Endometrial microvascular endothelial cells (primary cell): ENCODE measurements around the gene DIP2C. TPM values are rescaled to one million over a fixed set of nuclear protein-coding genes. Genes with fewer than 3 reads are reported as not detected.
"Not testable (repeated sequence)": the region's sequence is repeated elsewhere in the genome, so short reads cannot be mapped to it uniquely, and the experiment has no call there.

Experiments used
- in situ Hi-C: cut with HindIII; loops from 2 replicates; pipeline ENCODE4 v1.10.0; 2017; ENCODE audit warnings: low sequenced_read_pairs, low pct_unique_long_range_greater_than_20kb; ENCODE audit errors: inconsistent ontology term
- total RNA-seq: library from RNA; depleted of rRNA; stranded (reverse); fragments of >200 nt; gene quantifications from one replicate; pipeline ENCODE4 v1.2.3, GENCODE V29; 2015; ENCODE audit errors: inconsistent ontology term

The DIP2C gene
- total RNA-seq, 1 donor from 2014 or later, result 3.2 TPM

DNA sequence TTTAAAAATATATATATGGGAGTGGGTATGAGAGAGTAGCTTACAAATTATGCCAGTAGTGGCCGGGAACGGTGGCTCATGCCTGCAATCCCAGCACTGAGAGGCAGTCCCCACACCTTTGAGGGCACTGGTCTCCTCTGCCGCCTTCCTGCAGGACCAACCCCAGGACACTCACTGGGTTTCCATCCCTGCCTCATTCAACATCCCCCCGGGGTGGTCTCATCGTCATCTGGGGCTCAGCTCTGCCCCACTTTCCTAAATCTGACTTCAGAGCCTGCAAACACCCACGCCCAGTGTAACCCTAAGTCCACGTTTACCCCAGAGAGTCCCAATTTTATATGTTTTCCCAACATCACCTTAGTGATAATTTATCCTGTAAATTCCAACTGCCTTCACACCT lies 96.5 kb downstream of the DIP2C start:
- in situ Hi-C loops, result no loop called here

DNA sequence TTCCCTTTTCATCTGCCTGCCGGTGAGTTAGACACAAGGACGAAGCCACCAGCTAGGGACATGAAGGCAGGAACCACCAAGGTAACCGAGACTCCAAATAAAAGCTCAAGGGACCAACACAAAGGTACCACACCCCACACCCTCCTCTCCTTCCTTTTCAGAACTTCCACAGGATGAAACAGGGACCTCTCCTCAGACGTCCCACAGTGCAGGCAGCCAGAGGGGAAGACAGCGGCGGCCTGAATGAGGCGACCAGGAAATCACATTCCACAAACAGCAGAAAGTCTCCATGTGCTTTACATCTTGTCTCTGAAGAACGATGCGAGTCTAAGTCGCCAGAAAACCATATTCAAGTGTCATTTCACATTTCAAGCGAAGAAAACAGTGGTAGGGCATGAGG lies 97.8 kb downstream of the DIP2C start:
- in situ Hi-C loops, result no loop called here

DNA sequence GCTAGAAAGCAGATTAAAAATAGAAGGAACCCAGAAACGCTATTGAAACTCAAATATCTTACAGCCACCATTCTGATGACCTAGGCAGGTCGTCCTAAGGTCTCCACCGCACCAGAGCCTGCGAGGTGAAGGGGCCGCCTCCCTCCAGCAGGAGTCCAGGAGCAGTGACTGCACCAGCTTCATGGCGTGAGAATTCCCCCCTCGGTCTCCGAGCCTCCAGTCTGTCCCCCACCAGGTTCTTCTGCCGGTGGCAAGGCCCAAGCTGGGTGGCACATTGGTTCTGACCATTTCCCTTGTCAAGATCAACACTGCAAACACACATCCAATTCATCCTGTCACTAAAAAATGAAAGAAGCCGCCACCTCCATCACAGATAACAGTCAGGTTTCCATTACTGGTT lies 98.7 kb downstream of the DIP2C start:
- in situ Hi-C loops, result no loop called here

DNA sequence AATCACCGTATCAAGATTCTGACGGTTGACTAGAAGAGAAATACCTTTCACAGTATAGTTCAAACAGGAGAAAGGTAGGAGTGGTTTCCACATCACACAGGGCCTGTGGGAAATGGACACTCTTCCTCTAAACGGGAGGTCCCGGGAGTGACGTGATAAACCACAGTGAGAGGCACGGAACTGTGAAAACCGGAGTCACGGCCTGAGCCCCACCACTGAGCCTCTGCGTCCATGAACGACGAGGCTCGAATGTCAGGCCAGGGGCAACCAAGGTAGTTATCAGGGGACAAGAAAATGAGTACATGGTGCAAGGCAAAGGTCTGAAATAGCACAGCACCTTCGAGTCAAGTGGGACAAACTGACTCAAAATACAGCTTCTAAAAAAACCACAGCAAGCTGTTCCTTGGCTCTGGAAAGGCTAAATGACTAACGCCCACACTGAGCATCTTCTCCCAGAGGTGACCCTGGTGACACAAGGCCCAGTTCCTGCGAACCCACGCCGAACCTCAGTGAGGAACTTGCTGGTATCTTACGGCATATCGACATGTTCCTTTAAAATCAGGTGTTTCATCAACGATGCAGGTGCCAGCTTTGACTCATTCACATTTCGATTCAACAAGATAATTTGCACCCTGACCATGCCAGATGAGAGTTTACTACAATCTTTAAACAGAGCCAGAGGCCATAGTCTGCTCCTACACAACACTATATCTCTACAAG lies 99.3 kb downstream of the DIP2C start:
- in situ Hi-C loops, result no loop called here

DNA sequence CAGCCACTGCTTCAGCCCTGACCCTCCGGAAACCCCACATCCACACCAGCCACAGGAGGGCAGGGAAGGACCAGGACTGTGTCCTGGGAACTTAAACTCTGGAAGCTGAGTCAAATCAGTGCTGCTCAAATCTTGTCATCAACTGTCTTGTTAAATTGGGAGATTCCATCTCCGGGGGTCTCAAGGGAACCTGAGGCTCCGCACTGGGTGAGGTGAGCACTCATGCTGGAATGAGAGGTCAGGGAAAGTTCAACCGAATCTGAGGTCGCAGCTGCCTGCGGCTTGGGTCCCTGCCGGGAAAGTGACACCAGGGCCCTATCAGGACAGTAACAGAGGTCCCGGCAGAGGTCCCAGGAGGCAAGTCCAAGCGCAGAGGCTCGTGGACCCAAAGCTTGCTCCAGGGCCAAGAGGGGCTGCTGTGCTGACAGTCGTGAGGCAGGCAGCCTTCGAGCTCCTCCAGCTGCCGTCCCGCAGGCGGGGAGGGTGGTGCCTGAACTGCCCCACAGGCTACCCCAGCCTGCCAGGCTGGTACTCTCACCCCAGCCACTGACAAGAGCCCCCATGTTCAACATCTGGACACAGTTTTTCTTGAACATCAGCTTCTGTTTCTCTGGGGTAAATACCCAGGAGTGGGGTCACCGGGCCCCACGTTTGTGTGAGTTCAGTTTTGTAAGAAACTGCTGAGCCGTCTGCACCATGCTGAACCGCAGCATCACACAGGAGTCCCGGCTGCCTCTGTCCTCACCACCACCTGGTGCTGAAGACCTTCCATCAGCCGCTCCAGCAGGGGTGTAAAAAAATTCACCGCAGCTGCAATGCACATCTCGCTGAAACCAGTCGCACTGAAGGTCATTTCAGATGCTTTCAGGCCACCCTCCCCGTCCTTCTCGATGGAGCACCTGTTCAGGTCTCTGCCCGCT lies 101.0 kb downstream of the DIP2C start:
- in situ Hi-C loops, result no loop called here

DNA sequence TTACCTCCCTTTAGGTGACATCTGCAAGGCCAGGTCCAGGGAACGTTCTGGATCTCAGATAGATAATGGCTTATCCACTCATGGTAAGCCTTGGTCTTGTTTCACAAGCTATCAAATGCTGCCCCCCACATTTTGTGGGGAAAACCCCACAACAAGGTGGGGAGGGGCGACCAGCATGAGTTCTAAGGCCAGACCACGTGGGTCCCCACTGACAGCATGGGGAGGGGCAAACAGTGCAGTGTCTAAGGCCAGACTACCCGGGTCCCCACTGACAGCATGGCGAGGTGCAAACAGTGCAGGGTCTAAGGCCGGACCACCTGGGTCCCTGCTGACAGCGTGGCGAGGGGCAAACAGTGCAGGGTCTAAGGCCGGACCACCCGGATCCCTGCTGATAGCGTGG lies 102.8 kb downstream of the DIP2C start:
- in situ Hi-C loops, result no loop called here

DNA sequence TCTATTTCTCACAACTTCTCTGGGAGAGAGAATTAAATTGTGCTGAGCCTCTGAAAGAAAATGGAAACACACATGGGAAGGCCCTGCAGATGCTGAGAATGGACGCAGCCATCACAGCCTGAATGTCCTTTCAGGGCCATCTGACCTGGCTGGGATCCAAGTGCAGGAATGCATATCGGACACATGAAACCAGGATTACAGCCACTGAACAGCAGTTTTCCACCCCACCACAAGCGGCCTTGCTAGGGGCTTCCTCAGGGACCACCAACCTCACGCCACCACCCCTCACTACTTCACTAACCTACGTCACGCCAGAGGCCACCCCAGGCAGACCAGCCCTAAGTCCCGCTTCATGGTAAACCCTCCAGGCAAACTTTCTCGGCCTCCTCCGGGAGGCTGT lies 103.3 kb downstream of the DIP2C start:
- in situ Hi-C loops, result no loop called here

DNA sequence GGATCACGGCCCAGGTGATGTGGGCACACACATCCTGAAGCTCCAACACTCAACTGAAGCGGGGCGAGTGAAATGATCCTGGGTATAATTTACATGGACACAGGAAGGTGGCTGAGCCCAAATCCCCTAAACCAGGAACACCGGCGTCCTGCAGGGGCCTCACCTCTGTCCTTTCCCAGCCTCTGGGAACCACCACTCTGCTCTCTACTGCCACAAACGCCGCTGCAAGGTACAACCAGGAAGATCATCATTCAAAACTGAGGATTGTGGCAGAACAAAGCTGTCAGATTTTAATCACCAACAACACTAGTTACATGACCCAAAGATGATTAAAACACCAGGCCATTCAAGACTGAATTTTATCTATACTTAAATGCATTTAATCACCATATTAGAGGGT lies 104.0 kb downstream of the DIP2C start:
- in situ Hi-C loops, result no loop called here

DNA sequence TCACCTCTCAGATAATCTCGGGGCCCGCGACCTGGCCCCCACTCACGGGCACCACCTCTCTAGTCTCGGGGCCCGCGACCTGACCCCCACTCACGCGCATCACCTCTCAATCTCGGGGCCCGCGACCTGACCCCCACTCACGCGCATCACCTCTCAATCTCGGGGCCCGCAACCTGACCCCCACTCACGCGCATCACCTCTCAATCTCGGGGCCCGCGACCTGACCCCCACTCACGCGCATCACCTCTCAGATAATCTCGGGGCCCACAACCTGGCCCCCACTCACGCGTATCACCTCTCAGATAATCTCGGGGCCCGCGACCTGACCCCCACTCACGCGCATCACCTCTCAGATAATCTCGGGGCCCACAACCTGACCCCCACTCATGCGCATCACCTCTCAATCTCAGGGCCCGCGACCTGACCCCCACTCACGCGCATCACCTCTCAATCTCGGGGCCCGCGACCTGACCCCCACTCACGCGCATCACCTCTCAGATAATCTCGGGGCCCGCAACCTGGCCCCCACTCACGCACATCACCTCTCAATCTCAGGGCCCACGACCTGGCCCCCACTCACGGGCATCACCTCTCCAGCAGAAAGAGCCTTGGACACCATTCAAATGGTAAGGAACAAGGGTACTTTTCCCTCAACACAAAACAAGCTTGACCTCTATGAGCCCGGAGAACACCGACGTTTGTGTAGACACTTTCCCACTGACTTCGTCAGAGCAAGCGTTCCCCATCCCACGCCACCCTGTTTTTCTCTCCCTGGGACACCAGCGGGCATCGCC lies 104.8 kb downstream of the DIP2C start:
- in situ Hi-C loops, result not testable (repeated sequence)

DNA sequence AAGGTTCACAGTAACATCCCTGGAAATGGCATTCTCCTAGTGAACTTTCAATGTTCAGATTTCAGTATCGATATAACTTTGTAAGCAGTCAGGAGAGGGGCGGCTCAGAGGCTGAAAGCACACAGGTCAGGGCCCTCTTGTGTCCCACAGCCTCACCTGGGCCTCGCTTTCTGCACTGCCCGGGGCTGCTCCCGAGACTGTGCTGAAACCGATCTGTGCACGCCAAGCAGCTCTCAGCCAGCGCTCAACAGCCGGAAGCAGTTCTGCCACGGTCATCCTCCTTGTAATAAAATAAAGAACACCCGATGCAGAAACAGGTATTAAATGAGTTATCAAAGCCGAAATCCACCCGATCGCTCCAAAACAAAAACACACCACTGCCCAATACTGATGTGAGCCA lies 106.0 kb downstream of the DIP2C start:
- in situ Hi-C loops, result no loop called here

DNA sequence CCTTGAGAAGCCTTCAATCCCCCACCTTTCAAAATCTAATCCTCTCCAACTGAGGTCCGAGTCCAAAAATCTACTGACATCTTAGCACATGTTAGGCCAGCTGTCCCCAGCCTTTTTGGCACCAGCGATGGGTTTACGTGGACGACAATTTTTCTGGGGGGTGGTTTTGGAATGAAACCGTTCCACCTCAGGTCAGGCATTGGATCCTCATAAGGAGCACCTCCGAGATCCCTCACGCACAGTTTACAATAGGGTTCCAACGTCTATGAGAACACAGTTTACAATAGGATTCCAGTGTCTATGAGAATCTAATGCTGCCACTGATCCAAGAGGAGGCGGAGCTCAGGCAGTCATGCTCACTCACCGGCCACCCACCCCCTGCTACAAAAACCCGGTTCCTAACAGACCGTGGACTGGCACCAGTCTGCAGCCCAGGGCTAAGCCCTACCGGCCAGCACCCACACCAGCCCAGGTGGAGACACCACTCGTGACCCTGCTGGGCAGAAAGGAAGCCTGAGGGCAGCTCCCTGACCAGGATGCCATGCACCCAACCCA lies 107.6 kb downstream of the DIP2C start:
- in situ Hi-C loops, result no loop called here

DNA sequence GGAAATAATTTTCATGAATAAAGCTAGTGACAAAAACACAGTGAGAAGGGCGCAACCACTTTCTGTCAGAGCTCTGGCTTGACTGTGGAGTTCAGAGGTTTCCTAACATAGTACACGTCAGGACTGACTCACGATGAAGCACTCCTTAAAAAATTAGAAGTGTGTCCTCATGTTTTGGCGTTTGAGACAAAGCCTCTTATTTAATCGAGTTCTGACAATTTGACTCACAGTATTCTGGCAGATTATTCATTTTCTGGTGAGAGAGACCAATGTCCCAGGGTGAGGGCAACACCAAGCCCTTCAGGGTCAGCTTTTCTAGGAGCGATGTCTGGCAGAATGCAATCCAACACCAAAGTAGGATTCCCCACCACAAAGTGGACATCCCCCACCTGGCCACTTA lies 108.7 kb downstream of the DIP2C start:
- in situ Hi-C loops, result no loop called here

DNA sequence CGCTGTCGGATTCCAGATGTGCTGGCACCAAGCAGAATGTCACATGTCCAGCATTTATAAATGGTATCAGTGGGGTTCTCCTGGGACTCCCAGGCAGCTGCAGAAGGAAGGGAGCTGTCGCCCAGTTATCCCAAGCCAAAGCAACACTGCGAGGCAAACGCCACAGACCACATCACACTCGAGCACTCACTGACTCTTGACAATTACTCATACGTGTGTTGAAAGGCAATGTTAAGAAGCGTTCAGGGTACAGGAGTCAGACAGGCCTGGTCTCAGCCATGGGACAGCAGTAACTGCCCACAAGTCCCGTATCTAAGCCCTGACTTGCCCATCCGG lies 113.4 kb downstream of the DIP2C start:
- in situ Hi-C loops, result no loop called here

DNA sequence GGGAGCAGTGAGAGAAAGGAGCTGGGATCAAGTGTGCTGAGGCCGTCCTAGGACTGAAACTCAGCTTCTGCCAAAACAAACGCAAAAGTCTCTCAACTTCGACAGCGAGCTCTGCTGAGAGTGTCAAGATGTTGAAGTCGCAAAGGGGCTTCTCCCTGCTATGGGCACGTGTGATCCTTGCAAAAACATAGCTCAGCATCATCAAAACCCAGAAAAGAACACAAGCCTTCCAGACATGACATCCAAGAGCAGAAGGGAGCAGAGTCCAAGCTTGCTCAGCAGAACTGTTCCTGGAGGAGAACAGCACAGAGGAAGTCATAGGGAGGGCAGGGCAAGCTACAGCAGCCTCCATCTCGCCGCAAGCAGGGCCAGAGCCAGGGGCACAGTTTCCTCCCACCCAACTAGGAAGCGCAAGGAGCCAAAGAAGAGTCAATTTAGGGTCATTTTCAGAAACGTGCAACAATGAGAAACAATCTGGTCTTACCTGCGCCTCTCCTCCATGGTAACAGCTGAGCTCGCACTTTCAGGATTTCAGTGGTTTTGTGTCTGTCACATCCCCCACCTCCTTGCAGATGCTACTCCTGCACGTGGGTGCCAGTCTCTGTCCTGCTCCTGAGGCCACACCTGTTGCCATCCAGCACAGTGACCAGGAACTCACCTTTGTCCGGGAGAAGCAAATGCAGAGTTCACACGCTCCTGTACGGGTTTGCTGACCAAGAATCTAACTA lies 113.9 kb downstream of the DIP2C start:
- in situ Hi-C loops, result no loop called here

DNA sequence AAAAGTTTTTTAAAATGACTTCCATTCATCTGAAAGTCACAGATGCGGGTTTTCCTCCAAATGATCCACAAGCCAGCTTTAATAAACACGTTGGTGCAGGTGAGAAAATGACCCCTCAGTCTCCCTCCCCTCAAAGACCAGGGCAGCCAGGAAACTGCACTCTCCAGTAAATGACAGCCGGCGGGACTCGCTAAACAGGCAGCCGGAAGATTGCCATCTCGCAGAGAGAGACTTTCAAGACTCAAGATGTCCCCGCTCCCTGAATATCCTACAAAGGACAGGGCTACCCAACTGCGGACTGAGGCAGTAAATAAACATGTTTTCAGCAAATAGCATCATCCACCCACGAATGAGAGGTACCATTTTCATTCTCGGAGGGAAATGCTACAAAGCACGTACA lies 116.8 kb downstream of the DIP2C start:
- in situ Hi-C loops, result no loop called here

DNA sequence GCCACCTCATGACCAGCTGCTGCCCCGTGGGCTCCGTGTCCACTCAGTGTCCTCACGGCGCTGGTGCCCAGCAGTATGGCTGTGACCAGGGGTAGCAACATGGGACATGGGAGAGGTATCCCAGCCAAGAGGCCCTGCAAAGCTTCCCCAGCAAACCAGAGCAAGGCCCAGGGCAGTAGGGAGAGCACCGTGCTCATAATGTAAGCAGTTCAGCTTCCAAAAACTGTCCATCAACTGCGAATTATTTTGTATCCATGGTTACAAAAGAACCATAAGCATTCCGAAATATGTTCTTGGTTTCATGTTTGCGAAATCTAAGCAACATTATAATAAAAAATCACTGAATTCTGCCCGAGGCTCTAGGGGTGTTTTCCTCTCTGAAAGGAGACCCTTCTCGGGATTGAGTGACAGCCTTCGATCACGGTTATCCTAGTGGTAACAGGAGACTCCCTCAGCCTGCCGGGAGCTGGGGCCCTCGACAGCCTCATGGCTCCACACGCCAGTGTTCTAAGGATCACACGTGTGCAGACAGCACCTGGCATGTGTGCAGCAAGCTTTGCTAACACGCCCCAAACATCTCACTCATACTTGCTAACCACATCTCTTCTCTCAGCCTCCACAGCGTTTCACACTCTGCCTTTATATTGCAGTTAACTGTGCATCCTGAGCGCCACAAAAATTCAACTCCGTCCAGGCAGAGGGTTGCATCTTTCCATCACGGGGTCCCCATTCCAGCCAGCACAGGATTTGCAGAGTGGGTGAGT lies 117.6 kb downstream of the DIP2C start:
- in situ Hi-C loops, result no loop called here

DNA sequence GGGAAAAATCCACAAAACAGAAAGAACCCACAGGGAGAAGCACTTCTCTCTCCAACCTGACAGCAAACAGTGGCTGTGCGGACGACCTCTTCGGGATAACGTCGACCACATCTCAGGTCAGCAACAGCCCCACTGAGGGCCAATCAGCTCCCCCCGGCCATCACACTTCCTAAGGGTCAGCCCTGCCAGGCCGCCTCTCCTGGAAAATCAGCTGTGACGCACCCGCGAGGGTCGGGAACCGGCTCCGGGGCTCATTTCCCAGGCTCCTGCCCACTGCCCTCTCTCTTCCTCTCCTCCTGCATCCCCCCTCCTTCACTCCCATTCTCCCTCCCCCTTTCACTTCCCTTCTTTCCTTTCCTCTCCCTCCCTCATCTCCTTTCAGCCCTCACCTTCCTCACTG lies 118.3 kb downstream of the DIP2C start:
- in situ Hi-C loops, result no loop called here

DNA sequence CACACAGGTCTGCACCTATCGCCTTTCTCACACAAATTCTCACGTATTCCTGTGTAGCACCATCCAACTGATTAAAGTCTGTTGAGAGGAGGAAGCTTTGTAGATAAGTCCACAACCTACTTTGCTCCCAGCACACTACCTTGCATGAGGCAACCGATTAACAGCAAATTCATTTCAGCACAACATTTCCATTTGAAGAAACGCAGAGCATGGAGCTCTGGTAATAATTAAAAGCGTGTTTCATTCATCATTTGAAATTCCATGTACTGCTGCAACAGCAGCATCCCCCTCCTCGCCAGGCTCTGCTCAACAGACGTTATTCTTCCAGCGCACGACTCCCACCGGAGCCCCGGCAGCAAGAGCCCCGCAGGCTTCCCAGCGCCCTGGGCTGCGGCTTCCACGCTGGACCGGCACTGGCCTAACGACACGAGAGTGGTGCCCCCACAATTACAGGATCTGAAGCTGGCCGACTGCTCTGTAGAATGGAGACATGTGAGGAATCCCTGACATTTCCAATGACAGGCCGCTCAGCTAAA lies 118.8 kb downstream of the DIP2C start:
- in situ Hi-C loops, result no loop called here
